Rectal smooth muscle tissue (tissue), 1 donor: Measurements from ENCODE around the gene MACROH2A2.
"Not testable (repeated sequence)": the region's sequence is repeated elsewhere in the genome, so short reads cannot be mapped to it uniquely, and the experiment has no call there.

Experiments
- H3K27ac ChIP-seq: one replicate; pipeline ENCODE4 v1.7.0; 2013; ENCODE audit warnings: low read depth, low read length, inconsistent platforms
- H3K27me3 ChIP-seq: one replicate; pipeline ENCODE4 v1.7.0; 2013; ENCODE audit warnings: low read length; ENCODE audit not compliant: control insufficient read depth, insufficient read depth
- H3K36me3 ChIP-seq: one replicate; pipeline ENCODE4 v1.7.0; 2013; ENCODE audit warnings: low read length; ENCODE audit not compliant: control insufficient read depth, insufficient read depth
- H3K4me1 ChIP-seq: one replicate; pipeline ENCODE4 v1.7.0; 2013; ENCODE audit warnings: low read length; ENCODE audit not compliant: control insufficient read depth, insufficient read depth
- H3K4me3 ChIP-seq: one replicate; pipeline ENCODE4 v1.7.0; 2013; ENCODE audit warnings: low read length
- H3K9ac ChIP-seq: one replicate; pipeline ENCODE4 v1.7.0; 2013; ENCODE audit warnings: low read length

The MACROH2A2 gene

DNA sequence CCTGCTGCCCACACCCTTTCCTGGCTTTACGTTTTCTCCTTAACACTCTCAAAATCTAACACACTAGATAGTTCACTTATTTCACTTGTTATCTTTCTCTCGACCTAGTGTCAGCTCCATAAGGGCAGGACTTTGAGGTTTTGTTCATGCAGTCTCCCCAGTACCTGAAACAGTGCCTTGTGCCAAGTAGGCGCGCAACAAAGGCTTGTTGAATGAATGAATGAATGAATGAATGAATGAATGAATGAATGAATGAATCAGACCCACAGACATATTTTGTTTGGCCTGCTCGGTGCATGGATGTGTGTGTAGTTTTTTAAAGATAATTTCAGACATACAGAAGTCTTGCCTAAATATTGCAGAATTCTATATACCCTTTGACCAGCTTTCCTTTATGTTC lies 87.7 kb downstream of the MACROH2A2 start:
- Histone ChIP-seq H3K4me3 (no peak overlapping the region), H3K36me3 (no peaks in the 10 kb centered on the region), H3K4me1 (peaks cover 8% of the 10 kb centered on the region), H3K27ac (no peak overlapping the region), H3K27me3 (no peaks in the 10 kb centered on the region), H3K9ac (no peak overlapping the region)

DNA sequence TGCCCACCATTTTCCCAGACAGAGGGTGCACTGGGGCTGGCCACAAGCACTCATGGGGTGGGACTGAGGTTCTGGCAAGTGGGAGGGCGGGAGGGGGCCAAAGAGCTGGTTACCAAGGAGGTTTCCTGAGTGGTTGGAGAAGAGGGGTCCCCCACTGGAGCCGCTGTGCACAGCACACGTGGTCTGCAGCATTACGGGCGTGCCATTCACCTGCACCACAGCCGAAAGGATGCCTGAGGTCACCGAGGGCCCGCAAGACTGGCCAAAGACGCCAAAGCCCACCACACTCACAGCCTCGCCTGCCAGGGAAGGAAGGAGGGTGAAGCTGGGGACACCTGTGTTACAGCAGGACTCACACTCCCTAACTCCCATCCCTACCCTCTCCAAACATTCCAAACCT lies 89.9 kb downstream of the MACROH2A2 start:
- peaks cover 9% of the 10 kb centered on the region for H3K4me1 ChIP-seq
- no peak overlapping the region for H3K9ac ChIP-seq
- H3K27ac ChIP-seq, result no peak overlapping the region

DNA sequence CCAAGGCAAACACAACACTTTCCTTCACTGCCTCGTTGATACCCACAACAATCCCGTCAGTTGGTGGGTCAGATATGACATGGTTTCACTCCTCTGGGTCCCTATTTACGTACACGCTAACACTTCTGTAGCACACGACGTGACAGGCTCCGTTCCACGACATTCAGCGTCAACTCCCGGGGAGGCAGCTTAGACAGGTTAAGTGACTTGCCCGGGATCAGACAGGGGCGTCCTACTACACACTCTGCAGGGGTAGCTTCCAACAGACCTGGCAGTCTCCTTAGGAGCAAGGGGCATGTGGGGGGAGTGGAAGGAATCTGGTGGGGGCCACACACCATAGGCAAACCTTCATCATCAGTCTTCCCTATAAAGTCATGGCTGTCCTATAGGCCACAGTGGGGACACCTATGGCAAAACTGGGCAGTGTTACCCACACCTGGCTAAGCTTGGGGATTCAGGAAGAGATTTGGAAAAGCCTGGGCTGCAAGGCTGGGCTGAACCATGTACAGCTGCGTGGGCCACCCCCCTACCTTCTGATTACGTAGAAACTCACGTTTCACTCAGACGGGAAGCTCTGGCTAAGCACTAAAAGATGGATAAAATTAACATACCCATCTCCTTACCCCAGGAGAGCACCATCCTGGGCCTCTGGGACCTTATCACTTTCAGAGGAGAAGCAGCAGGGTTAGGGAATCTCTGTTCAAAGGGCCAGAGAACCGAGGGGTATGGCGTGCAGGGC lies 91.9 kb downstream of the MACROH2A2 start:
- H3K4me3 ChIP-seq, result peak overlapping the region; percentile 95
- no peak overlapping the region for H3K27ac ChIP-seq
- H3K4me1 ChIP-seq, result peaks cover 9% of the 10 kb centered on the region
- H3K9ac ChIP-seq, result no peak overlapping the region
- no peaks in the 10 kb centered on the region for H3K27me3 ChIP-seq
- peaks cover 3% of the 10 kb centered on the region for H3K36me3 ChIP-seq

More for the DNA sequence above, 89.9 kb downstream of the MACROH2A2 start:
- no peaks in the 10 kb centered on the region for H3K27me3 ChIP-seq
- H3K36me3 ChIP-seq, result no peaks in the 10 kb centered on the region
- H3K4me3 ChIP-seq, result no peak overlapping the region

DNA sequence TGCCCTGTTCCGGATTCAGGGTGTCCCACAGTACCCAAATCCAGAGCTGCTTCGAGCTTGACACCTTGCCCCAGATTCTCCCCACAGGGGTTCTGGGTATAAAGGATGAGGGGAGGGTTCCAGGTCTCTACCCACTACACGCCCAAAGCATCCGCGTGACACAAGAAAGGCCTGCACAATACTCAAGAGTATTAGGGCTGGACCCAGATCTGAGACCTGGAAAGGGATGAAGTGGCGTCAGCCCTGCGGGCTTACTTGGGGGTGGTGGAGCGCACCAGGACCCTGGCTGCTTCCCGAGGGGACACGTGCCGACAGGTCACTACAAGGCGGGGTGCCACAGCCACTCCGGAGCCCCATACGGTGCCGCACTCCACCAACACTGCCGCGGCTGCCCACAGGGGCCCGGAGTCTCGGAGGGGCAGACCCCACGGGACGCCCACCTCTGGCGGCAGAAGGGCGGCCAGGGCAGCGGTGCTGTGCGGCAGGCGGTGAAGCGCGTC lies 92.6 kb downstream of the MACROH2A2 start:
- H3K27me3 ChIP-seq, result no peaks in the 10 kb centered on the region
- H3K4me1 ChIP-seq, result peaks cover 9% of the 10 kb centered on the region
- H3K36me3 ChIP-seq, result peaks cover 3% of the 10 kb centered on the region
- H3K27ac ChIP-seq, result peak overlapping the region; percentile 68
- H3K9ac ChIP-seq, result peak overlapping the region; percentile 57
- peak overlapping the region; percentile 95 for H3K4me3 ChIP-seq

DNA sequence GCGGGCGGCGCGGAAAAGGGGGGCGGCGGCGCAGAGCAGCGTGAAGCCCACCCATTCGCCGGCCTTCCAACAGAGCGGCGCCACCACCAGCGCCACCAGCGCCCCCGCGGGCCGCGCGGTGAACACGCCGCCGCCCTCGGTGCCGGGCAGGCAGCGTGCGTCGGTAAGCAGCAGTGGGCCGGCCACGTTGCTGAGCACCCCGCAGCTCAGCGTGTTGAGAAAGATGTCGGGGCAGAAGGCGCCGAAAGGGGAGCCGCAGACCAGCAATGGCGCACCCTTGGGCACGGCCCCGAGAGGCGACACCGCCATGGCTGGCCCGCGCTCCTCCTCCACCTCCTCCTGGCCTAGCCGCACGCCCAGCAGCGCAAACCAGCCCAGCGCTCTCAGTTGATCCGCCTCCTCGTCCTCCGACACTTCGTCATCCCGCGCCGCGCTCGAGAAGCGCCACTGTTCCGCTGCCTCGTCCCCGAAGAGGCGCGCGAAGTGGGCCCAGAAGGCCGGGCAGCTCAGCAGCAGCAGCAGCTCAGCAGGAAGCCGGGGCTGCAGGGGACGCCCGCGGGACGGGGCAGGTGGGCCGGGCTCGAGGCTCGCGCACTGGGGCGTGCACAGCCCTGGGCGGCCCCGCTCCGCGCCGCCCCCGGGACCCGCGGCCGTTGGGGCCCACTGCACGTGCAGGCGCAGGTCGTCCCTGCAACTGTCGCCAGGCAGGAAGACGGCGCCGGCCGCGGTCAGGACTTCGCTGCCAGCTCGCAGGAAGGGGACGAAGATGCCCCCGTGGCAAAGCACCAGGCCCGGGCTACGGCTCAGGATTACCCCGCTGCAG lies 93.2 kb downstream of the MACROH2A2 start:
- peaks cover 3% of the 10 kb centered on the region for H3K36me3 ChIP-seq

DNA sequence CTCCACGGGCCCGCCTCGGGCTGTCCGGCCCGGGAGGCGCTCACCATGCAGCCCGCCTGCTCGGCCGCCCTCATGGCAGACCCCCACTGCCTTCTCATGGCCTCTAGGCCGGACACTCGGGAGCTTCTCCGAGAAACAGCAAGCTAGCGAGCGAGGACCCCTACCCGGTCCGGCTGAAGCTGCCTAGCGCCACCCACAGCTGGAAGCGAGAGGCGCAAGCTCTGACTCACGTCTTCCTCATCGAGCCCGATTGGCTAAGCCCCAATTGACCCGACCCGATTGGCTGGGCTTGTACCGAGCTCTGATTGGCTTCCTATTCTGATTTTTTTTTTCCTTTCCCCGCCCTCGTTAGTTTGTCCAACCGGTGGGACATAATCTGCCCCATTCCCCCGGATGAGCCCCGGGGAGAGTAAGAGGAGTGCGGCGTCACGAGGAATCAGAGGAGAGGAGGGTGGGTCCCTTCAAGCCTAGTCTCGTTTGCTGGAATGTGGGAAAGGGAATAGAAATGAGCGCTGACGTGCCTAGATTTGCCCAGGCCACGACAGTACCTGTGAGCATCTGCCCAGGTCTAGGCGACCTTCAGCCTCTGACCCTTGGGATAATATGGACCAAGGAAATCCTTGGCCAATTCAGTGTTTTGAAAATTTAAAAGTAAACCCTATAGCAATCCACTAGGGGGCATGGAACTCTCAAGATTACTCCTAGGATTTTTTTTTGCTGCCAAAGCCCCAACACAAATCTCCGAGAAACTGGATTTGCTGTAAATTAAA lies 94.0 kb downstream of the MACROH2A2 start, which contains the start of gene TYSND1:
TSS of gene TYSND1 (minus strand) at position 212 of the 770 bp plus-strand sequence. CDS start at position 98, 114 bp downstream.
- peak within 1 kb of the TSS; percentile 57 for H3K9ac ChIP-seq
- no peaks in the 10 kb centered on the region for H3K27me3 ChIP-seq
- H3K36me3 ChIP-seq, result peaks cover 5% of the 10 kb centered on the region
- peak within 1 kb of the TSS; percentile 68 for H3K27ac ChIP-seq
- H3K4me3 ChIP-seq, result peak within 1 kb of the TSS; percentile 95
- peaks cover 9% of the 10 kb centered on the region for H3K4me1 ChIP-seq

More for the DNA sequence above, 93.2 kb downstream of the MACROH2A2 start:
- peaks cover 9% of the 10 kb centered on the region for H3K4me1 ChIP-seq
- H3K27me3 ChIP-seq, result no peaks in the 10 kb centered on the region
- H3K9ac ChIP-seq, result peak overlapping the region; percentile 57
- H3K27ac ChIP-seq, result peak overlapping the region; percentile 68
- peak overlapping the region; percentile 95 for H3K4me3 ChIP-seq

DNA sequence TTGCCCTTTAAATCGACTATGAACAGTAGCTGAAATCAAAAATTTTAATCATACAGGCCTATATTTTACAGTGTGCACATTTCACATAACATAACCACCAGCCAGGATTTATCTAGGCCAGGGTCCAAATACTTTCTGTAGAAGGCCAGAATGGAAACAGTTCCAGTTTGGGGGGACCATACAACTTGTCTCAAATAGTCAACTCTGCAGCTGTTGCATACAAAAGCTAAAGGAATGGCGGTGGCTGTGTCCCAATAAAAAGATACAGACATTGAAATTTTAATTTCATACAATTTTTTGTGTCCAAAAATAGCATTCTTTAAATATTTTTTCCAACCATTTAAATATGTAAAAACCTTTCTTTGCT lies 94.6 kb downstream of the MACROH2A2 start:
- Histone ChIP-seq H3K4me3 (peak overlapping the region; percentile 18), H3K36me3 (peaks cover 10% of the 10 kb centered on the region), H3K9ac (no peak overlapping the region), H3K4me1 (peaks cover 9% of the 10 kb centered on the region), H3K27ac (peak overlapping the region; percentile 68), H3K27me3 (no peaks in the 10 kb centered on the region)

DNA sequence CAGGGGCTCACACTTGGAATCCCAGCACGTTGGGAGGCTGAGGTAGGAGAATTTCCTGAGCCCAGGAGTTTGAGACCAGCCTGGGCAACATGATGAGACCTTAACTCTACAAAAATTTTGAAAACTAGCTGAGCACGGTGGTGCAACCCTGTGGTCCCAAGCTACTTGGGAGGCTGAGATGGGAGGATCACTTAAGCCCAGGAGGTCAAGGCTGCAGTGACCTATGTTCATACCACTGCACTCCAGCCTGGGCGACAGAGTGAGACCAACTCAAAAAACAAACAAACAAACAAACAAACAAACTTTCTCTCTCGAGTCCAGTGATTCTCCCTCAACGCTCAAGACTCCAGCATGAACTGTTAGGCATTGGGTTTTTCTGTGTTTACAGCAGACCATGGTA lies 95.9 kb downstream of the MACROH2A2 start:
- Histone ChIP-seq H3K36me3 (peaks cover 14% of the 10 kb centered on the region), H3K9ac (no peak overlapping the region), H3K4me1 (peaks cover 9% of the 10 kb centered on the region), H3K27ac (no peak overlapping the region), H3K4me3 (no peak overlapping the region), H3K27me3 (no peaks in the 10 kb centered on the region)

DNA sequence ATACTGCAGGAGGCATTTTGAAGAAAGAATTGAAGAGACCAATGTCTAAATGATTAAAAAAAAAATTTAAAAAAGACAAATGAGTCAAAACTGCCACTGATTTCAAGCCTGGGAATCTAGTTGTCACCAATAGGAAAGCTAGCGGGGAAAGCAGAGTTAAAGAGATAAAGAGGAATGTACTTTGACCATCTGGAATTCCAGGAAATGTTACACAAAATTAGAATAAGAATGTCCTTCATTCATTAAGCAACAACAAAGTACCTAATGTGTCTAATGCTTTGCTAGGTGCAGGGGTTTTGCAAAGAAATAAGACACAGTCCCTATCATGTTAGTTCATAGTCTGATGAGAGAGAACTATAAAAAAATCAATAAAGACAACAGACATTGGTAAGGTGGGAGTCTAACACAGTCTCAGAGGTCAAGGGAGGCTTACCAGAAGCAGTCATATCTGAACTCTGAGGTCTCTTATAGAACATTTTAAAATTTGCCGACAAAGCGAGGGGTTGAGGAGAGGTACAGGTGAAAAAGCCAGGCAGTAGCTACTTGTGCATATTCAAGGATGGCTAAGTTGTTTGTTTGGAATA lies 102.7 kb downstream of the MACROH2A2 start:
- H3K4me1 ChIP-seq, result no peaks in the 10 kb centered on the region
- H3K27ac ChIP-seq, result no peak overlapping the region
- no peaks in the 10 kb centered on the region for H3K27me3 ChIP-seq
- H3K4me3 ChIP-seq, result no peak overlapping the region
- H3K9ac ChIP-seq, result no peak overlapping the region
- H3K36me3 ChIP-seq, result peaks cover 33% of the 10 kb centered on the region

DNA sequence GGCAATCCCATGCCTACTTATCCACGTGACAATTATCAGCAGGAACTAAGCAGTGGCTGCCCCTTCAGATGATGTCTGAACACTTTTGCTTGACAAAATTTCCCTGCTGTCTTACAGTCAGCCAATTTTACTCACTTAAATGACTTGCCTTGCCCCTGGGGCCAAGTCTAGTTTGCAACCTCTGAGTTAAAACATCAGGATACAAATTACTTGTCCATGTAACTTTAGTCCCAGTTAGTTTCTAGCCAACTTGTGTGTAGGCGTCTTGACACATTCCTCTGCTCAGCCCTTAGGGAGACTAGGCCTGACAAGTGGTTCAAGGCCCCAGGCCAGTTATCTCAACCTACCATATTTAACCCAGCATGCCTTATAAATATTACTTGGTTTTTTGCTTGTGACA lies 105.5 kb downstream of the MACROH2A2 start:
- Histone ChIP-seq H3K36me3 (peaks cover 26% of the 10 kb centered on the region), H3K4me3 (no peak overlapping the region), H3K27ac (no peak overlapping the region), H3K27me3 (no peaks in the 10 kb centered on the region), H3K4me1 (peaks cover 4% of the 10 kb centered on the region), H3K9ac (no peak overlapping the region)

DNA sequence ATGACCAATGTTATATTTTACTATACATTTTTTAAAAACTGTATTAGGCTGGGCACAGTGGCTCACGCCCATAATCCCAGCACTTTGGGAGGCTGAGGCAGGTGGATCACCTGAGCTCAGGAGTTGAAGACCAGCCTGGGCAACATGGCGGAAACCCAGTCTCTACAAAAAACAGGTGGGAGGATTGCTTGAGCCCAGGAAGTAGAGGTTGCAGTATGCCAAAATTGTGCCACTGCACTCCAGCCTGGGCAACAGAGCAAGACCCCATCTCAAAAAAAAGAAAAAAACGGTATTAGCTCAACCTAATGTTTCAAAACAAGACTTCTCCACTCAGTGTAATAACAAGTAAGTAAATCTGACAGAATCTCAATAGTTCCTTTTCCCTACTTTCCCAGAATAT lies 106.7 kb downstream of the MACROH2A2 start:
- H3K36me3 ChIP-seq, result peaks cover 23% of the 10 kb centered on the region
- not testable (repeated sequence) for H3K27ac ChIP-seq

DNA sequence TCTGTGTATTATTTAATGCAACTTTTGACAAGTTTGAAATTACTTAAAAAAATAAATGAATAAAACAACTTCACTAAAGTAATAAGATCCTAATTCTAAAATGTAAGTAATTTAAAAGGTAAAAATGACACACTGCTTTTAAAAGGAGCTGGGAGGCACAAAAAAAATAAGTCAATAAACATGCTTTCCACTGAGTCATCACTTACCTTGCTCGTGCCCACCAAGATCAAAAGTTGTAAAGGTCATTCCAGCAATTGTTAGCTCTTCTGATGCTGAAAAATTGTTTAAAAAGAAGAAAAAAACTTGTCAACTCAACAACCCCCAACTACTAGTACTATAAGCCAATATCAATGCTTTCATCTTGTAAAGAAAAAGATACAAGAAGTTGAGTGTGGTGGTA lies 108.2 kb downstream of the MACROH2A2 start:
- H3K4me3 ChIP-seq, result no peak overlapping the region
- H3K27ac ChIP-seq, result no peak overlapping the region
- H3K9ac ChIP-seq, result no peak overlapping the region
- H3K27me3 ChIP-seq, result no peaks in the 10 kb centered on the region
- peaks cover 4% of the 10 kb centered on the region for H3K4me1 ChIP-seq
- peaks cover 16% of the 10 kb centered on the region for H3K36me3 ChIP-seq

More for the DNA sequence above, 106.7 kb downstream of the MACROH2A2 start:
- not testable (repeated sequence) for H3K4me1 ChIP-seq, H3K4me3 ChIP-seq, H3K27me3 ChIP-seq, H3K9ac ChIP-seq
